Progenitor cell of endocrine pancreas (in vitro differentiated cells): Measurements from ENCODE around the gene SLC7A14. TPM values are rescaled to one million over a fixed set of nuclear protein-coding genes. Genes with fewer than 3 reads are reported as not detected.

Experiments
- DNase-seq: peaks from one replicate; pipeline ENCODE4 v3.0.0; 2021; ENCODE audit warnings: low spot score; ENCODE audit not compliant: unreplicated experiment
- H3K27ac Mint-ChIP-seq: 2 replicates; pipeline ENCODE4 v1.8.0; 2021; ENCODE audit warnings: mild to moderate bottlenecking, moderate library complexity, mixed read lengths
- H3K27me3 Mint-ChIP-seq: 2 replicates; pipeline ENCODE4 v1.8.0; 2021; ENCODE audit warnings: mixed read lengths
- H3K36me3 Mint-ChIP-seq: 2 replicates; pipeline ENCODE4 v1.8.0; 2022; ENCODE audit warnings: mixed read lengths; ENCODE audit not compliant: insufficient read depth
- H3K4me1 Mint-ChIP-seq: 2 replicates; pipeline ENCODE4 v1.8.0; 2021; ENCODE audit warnings: low read depth, mixed read lengths
- H3K4me3 Mint-ChIP-seq: 2 replicates; pipeline ENCODE4 v1.8.0; 2021; ENCODE audit warnings: low read depth, mild to moderate bottlenecking, moderate library complexity, mixed read lengths
- H3K9me3 Mint-ChIP-seq: 2 replicates; pipeline ENCODE4 v1.8.0; 2021; ENCODE audit warnings: low read depth, mixed read lengths
- total RNA-seq: library from RNA; stranded (reverse); gene quantifications from 2 replicates; pipeline ENCODE4 v1.2.1, GENCODE V29; 2021
- TF ChIP-seq, protein P1 (sequence below): fragments of 200-600 bp; sonication (generic); IDR thresholded peaks from one replicate; pipeline ENCODE4 v1.5.0; 2021; ENCODE audit warnings: antibody characterized with exemption, mild to moderate bottlenecking; ENCODE audit not compliant: unreplicated experiment

SLC7A14 gene
- total RNA-seq, 1 donor from 2014 or later, result 1.2 TPM

DNA sequence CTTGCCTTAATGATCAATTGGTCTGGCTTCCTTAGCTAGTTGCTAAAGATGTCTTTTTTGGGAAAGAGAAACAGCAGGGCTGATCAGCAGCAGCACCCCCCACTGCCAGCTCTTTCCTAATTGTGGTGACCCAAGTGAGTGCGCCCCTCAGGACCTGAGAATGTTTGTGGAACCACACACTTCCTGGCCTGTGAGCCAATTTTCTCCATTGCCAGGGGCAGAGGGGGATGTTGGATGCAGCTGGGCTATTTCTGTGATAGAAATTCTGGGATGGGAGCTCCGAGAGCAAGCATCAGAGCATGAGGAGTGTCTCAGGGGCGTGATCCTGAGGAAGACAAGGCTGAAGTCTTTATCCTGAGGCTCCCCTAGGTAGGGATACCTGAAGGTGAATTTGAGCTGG, 100.6 kb downstream of the SLC7A14 start:
- Mint-ChIP-seq H3K36me3 (no peaks in the 10 kb centered on the region), H3K27ac (no peak overlapping the region), H3K9me3 (no peaks in the 10 kb centered on the region), H3K4me3 (no peak overlapping the region), H3K4me1 (peaks cover 4% of the 10 kb centered on the region), H3K27me3 (peaks cover 9% of the 10 kb centered on the region)
- TF ChIP-seq, protein P1, sequence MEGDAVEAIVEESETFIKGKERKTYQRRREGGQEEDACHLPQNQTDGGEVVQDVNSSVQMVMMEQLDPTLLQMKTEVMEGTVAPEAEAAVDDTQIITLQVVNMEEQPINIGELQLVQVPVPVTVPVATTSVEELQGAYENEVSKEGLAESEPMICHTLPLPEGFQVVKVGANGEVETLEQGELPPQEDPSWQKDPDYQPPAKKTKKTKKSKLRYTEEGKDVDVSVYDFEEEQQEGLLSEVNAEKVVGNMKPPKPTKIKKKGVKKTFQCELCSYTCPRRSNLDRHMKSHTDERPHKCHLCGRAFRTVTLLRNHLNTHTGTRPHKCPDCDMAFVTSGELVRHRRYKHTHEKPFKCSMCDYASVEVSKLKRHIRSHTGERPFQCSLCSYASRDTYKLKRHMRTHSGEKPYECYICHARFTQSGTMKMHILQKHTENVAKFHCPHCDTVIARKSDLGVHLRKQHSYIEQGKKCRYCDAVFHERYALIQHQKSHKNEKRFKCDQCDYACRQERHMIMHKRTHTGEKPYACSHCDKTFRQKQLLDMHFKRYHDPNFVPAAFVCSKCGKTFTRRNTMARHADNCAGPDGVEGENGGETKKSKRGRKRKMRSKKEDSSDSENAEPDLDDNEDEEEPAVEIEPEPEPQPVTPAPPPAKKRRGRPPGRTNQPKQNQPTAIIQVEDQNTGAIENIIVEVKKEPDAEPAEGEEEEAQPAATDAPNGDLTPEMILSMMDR, result no peak
- no peak for DNase-seq

DNA sequence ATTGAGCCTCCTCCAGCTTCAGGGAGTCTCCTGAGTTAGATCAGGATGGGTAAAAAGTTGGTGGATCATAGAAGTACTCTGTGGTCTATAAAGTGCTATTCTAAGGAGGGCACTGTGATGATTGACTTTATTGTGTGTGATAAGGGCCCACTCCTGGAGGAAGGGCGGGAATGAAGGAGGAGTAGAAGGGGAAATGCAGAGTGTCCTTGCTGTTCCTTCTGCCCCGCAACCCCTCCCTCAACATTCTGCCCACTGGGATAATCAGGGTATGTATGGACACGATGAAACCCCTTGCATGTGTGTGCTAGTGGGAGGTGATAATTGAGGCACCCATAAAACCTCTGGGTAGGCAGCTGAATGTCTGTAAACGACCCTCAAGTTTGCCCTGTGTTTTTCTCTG, 101.0 kb downstream of the SLC7A14 start:
- TF ChIP-seq, protein P1, result no peak
- Mint-ChIP-seq H3K9me3 (no peaks in the 10 kb centered on the region), H3K36me3 (no peaks in the 10 kb centered on the region), H3K4me3 (no peak overlapping the region), H3K27ac (no peak overlapping the region), H3K4me1 (peaks cover 4% of the 10 kb centered on the region), H3K27me3 (peaks cover 9% of the 10 kb centered on the region)
- no peak for DNase-seq

DNA sequence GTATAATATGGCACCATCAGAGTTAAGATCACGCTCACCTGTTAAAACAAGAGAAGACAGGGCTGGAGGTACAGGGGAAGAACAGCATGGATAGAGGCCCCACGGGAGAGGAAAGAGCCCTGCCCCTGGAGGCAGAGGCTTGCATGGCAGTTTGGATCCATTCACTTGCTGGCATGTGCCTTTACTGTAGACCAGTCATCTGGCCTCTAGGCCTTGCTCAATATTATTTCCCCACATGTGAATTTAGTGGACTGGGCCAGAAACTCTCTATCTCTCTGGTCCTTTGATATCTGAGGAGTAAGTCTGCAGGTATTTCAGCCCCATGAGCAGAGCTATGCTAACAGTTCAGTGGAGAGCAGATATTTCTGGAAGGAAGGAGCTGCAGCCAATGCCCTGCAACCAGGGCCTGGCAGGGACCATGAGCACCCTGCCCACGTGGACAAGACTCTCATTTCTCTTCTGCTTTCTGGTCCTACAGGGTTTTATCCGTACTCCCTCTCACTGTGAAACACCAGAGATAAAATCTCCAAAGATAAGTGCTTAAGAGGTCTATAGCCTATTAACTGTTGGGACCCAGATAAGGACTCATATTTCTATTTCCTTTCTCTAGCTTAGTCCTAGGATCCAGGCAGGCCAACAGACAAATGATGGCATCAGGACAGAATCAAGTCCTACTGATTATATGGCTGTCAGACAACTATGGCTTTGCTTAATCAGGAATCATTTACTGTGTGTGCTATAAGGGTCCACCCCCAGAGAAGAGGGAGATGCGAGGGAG, 102.2 kb downstream of the SLC7A14 start:
- no peak for DNase-seq
- Mint-ChIP-seq H3K27me3 (peaks cover 9% of the 10 kb centered on the region), H3K36me3 (no peaks in the 10 kb centered on the region), H3K9me3 (no peaks in the 10 kb centered on the region), H3K27ac (no peak overlapping the region), H3K4me1 (peaks cover 4% of the 10 kb centered on the region), H3K4me3 (no peak overlapping the region)
- TF ChIP-seq, protein P1, result peak; percentile 33

DNA sequence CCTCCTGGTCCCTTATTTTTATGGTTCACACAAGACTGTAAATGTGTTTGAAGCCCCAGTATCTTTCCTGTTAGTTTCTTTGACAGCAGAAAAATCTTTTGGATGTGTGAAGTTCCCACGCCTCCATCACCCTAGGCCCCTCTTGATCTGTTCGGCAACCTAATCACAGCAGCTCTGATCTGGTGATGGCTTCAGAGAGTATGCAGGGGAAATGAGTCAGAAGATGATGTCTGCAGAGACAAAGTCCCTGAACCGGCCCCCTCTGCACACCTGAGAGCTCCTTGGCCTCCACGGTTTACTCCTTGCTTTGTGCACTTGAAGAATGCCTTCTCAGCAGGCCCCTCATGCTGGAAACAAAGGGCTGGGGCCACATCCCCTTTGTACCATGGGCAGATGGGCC, 103.7 kb downstream of the SLC7A14 start:
- no peak overlapping the region for H3K27ac Mint-ChIP-seq
- no peaks in the 10 kb centered on the region for H3K36me3 Mint-ChIP-seq
- H3K27me3 Mint-ChIP-seq, result peaks cover 9% of the 10 kb centered on the region
- H3K9me3 Mint-ChIP-seq, result no peaks in the 10 kb centered on the region
- no peak for DNase-seq
- peaks cover 4% of the 10 kb centered on the region for H3K4me1 Mint-ChIP-seq
- no peak overlapping the region for H3K4me3 Mint-ChIP-seq
- TF ChIP-seq, protein P1, result no peak

DNA sequence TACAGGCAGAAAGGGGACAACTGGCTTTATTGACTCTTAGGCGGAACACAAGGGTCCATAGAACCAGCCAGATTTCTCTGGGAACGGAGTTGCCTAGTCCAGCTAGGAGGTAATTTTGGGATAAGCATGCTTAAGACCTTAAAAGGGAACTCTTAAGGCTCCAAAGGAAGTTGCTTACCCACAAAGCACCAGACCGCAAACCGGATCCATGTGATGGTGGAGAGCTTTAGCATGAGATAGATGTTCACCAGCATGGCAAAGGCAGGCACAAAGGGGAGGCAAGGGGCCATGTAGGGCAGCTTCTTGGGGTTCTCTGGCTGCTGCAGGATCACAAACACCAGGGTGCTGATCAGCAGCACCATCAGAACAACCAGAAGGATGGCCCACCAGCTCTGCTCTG, 105.8 kb downstream of the SLC7A14 start:
- TF ChIP-seq, protein P1, result no peak
- DNase-seq, result no peak
- H3K4me1 Mint-ChIP-seq, result peaks cover 12% of the 10 kb centered on the region
- peaks cover 5% of the 10 kb centered on the region for H3K27me3 Mint-ChIP-seq
- no peak overlapping the region for H3K4me3 Mint-ChIP-seq
- no peak overlapping the region for H3K27ac Mint-ChIP-seq
- no peaks in the 10 kb centered on the region for H3K36me3 Mint-ChIP-seq
- H3K9me3 Mint-ChIP-seq, result no peaks in the 10 kb centered on the region
